GM23338 (cell line): Measurements from ENCODE around the gene HEBP1. TPM values are rescaled to one million over a fixed set of nuclear protein-coding genes. Genes with fewer than 3 reads are reported as not detected.

Source experiments
- ATAC-seq: fragments of 200-7000 bp; cut with Tn5 transposase; 3 replicates; pipeline ENCODE4 v1.9.1; 2020
- DNase-seq: peaks from one replicate; pipeline ENCODE4 v3.0.0-alpha.2; 2015; ENCODE audit warnings: low spot score
- H2AFZ ChIP-seq: fragments of 200-600 bp; sonication (generic); 2 replicates; pipeline ENCODE4 v1.8.0; 2016; ENCODE audit warnings: antibody characterized with exemption, mild to moderate bottlenecking, moderate library complexity
- H3F3A ChIP-seq: fragments of 200-600 bp; sonication (generic); replicated peaks from 2 replicates; pipeline ENCODE4 v1.8.0; 2017; ENCODE audit warnings: antibody characterized with exemption, mixed run types, low read depth
- H3K27ac ChIP-seq: fragments of 200-600 bp; sonication (generic); 2 replicates; pipeline ENCODE4 v1.6.1; 2016; ENCODE audit warnings: low read depth
- H3K27me3 ChIP-seq: fragments of 200-600 bp; sonication (generic); 2 replicates; pipeline ENCODE4 v1.8.0; 2016; ENCODE audit warnings: mild to moderate bottlenecking, mixed run types, moderate library complexity; ENCODE audit not compliant: insufficient read depth
- H3K36me3 ChIP-seq: fragments of 200-600 bp; sonication (generic); 2 replicates; pipeline ENCODE4 v1.8.0; 2016; ENCODE audit warnings: mild to moderate bottlenecking; ENCODE audit not compliant: insufficient read depth
- H3K4me1 ChIP-seq: fragments of 200-600 bp; sonication (generic); 2 replicates; pipeline ENCODE4 v1.8.0; 2016; ENCODE audit warnings: mild to moderate bottlenecking, moderate library complexity; ENCODE audit not compliant: insufficient read depth
- H3K4me2 ChIP-seq: fragments of 200-600 bp; sonication (generic); 2 replicates; pipeline ENCODE4 v1.7.1; 2017; ENCODE audit warnings: mixed run types
- H3K4me3 ChIP-seq: fragments of 200-600 bp; sonication (generic); 2 replicates; pipeline ENCODE4 v1.6.1; 2016; ENCODE audit warnings: mixed run types
- H3K79me2 ChIP-seq: fragments of 200-600 bp; sonication (generic); replicated peaks from 2 replicates; pipeline ENCODE4 v1.8.0; 2017; ENCODE audit warnings: mild to moderate bottlenecking; ENCODE audit not compliant: insufficient read depth
- H3K9me2 ChIP-seq: fragments of 200-600 bp; sonication (generic); 2 replicates; pipeline ENCODE4 v1.8.0; 2017; ENCODE audit not compliant: insufficient read depth
- H4K20me1 ChIP-seq: fragments of 200-600 bp; sonication (generic); replicated peaks from 2 replicates; pipeline ENCODE4 v1.8.0; 2017; ENCODE audit warnings: mild to moderate bottlenecking; ENCODE audit not compliant: insufficient read depth
- H3K27ac Mint-ChIP-seq: 2 replicates; pipeline ENCODE4 v1.8.0; 2020; ENCODE audit warnings: inconsistent platforms, mild to moderate bottlenecking, moderate library complexity, mixed read lengths
- H3K27me3 Mint-ChIP-seq: 3 replicates; pipeline ENCODE4 v1.8.0; 2022; ENCODE audit warnings: low read depth, mild to moderate bottlenecking, moderate library complexity, mixed read lengths, inconsistent platforms; ENCODE audit not compliant: insufficient read depth, poor library complexity
- H3K36me3 Mint-ChIP-seq: 3 replicates; pipeline ENCODE4 v1.8.0; 2021; ENCODE audit warnings: low read depth, mild to moderate bottlenecking, inconsistent platforms, moderate library complexity, mixed read lengths
- H3K4me1 Mint-ChIP-seq: 3 replicates; pipeline ENCODE4 v1.8.0; 2020; ENCODE audit warnings: mild to moderate bottlenecking, inconsistent platforms, mixed read lengths
- H3K4me3 Mint-ChIP-seq: 3 replicates; pipeline ENCODE4 v1.8.0; 2021; ENCODE audit warnings: moderate library complexity, mild to moderate bottlenecking, inconsistent platforms, mixed read lengths
- H3K9me3 Mint-ChIP-seq: 3 replicates; pipeline ENCODE4 v1.8.0; 2020; ENCODE audit warnings: moderate library complexity, mild to moderate bottlenecking, inconsistent platforms, mixed read lengths
- CREB1 ChIP-seq: fragments of 250-450 bp; sonication (Bioruptor Pico); IDR thresholded peaks from 2 replicates; pipeline ENCODE4 v1.5.0; 2020; ENCODE audit warnings: low read depth, mild to moderate bottlenecking, moderate library complexity
- EZH2 ChIP-seq: fragments of 200-600 bp; sonication (generic); IDR thresholded peaks from one replicate; pipeline ENCODE4 v1.8.0; 2017; ENCODE audit warnings: antibody characterized with exemption, mild to moderate bottlenecking, low read depth; ENCODE audit not compliant: unreplicated experiment
- EZH2phosphoT487 ChIP-seq: fragments of 200-600 bp; sonication (generic); IDR thresholded peaks from one replicate; pipeline ENCODE4 v1.8.1; 2018; ENCODE audit warnings: antibody characterized with exemption; ENCODE audit not compliant: unreplicated experiment
- JUNB ChIP-seq: IDR thresholded peaks from one replicate; pipeline ENCODE4 v1.6.1; 2016; ENCODE audit warnings: antibody characterized with exemption; ENCODE audit not compliant: unreplicated experiment
- NANOG ChIP-seq: IDR thresholded peaks from 2 replicates; pipeline ENCODE4 v1.6.1; 2016; ENCODE audit warnings: antibody characterized with exemption, borderline replicate concordance
- POLR2AphosphoS5 ChIP-seq: IDR thresholded peaks from 2 replicates; pipeline ENCODE4 v1.6.1; 2016; ENCODE audit warnings: antibody characterized with exemption, low read depth
- STAT1 ChIP-seq: IDR thresholded peaks from one replicate; pipeline ENCODE4 v1.6.1; 2016; ENCODE audit warnings: antibody characterized with exemption; ENCODE audit not compliant: unreplicated experiment
- ZNF114 ChIP-seq: fragments of 250-450 bp; sonication (Bioruptor Pico); IDR thresholded peaks from 2 replicates; pipeline ENCODE4 v1.5.0; 2020; ENCODE audit warnings: mild to moderate bottlenecking, moderate library complexity
- ZNF331 ChIP-seq: fragments of 250-450 bp; sonication (Bioruptor Pico); IDR thresholded peaks from 2 replicates; pipeline ENCODE4 v1.5.0; 2020; ENCODE audit warnings: low read depth, mild to moderate bottlenecking, moderate library complexity
- polyA plus RNA-seq: library from polyadenylated mRNA; unstranded; fragments of >200 nt; fragmentation: Nextera tagmentation; extraction: Ambion mirVana; gene quantifications from 2 replicates; pipeline ENCODE4 v1.2.1, GENCODE V29; 2016
- total RNA-seq: library from RNA; depleted of rRNA; stranded (reverse); fragments of >200 nt; shearing (Covaris generic); gene quantifications from 2 replicates; pipeline ENCODE4 v1.2.3, GENCODE V29; 2014
- TF ChIP-seq, protein P1 (sequence below): IDR thresholded peaks from one replicate; pipeline ENCODE4 v1.6.1; 2018; ENCODE audit warnings: antibody characterized with exemption; ENCODE audit not compliant: unreplicated experiment
- TF ChIP-seq, protein P2 (sequence below), 2 experiments: fragments of 200-600 bp in 1 of 2; sonication (generic) in 1 of 2; conservative IDR thresholded peaks; 2 replicates each; pipeline versions ENCODE4 v1.5.1 to v1.6.1; 2016 to 2017; ENCODE audit warnings: antibody characterized with exemption in 2 of 2, low read depth in 2 of 2, mild to moderate bottlenecking in 2 of 2, moderate library complexity in 1 of 2
- TF ChIP-seq, protein P3 (sequence below): IDR thresholded peaks from 2 replicates; pipeline ENCODE4 v1.6.1; 2016; ENCODE audit warnings: antibody characterized with exemption

Gene HEBP1
- total and polyA plus RNA-seq, 2 experiments from 2014 or later = 25.2 to 45.1 TPM

DNA sequence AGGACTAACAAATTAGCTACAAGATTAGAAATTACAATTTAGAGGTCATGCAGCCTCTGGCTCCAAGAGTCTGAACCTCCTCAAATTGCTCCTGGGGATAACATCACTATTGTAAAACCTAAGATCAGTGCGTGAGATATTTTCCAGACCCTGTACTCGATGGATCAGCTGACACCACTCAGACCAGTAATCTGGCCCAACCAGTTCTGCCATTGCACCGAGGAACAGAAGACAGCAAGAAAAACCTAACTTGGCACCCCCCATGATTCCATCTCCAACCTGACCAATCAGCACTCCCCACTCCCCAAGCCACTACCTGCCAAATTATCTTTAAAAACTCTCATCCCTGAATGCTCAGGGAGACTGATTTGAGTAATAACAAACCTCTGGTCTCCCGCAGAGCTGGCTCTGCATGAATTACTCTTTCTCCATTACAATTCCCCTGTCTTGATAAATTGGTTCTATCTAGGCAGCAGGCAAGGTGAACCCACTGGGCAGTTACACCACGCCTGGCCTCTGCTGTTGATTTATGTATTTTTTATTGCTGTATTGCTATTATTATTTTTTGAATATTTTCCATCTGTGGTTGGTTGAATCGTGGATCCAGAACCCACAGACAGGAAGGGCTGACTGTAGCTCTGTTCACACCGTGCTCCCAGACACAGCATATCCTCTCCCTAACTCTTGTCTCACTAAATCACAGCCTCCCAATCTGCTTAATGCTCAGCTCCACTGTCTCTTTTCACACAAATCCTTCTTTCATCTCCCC, 9.2 kb downstream of the HEBP1 start (continued):
- TF ChIP-seq, protein P1, sequence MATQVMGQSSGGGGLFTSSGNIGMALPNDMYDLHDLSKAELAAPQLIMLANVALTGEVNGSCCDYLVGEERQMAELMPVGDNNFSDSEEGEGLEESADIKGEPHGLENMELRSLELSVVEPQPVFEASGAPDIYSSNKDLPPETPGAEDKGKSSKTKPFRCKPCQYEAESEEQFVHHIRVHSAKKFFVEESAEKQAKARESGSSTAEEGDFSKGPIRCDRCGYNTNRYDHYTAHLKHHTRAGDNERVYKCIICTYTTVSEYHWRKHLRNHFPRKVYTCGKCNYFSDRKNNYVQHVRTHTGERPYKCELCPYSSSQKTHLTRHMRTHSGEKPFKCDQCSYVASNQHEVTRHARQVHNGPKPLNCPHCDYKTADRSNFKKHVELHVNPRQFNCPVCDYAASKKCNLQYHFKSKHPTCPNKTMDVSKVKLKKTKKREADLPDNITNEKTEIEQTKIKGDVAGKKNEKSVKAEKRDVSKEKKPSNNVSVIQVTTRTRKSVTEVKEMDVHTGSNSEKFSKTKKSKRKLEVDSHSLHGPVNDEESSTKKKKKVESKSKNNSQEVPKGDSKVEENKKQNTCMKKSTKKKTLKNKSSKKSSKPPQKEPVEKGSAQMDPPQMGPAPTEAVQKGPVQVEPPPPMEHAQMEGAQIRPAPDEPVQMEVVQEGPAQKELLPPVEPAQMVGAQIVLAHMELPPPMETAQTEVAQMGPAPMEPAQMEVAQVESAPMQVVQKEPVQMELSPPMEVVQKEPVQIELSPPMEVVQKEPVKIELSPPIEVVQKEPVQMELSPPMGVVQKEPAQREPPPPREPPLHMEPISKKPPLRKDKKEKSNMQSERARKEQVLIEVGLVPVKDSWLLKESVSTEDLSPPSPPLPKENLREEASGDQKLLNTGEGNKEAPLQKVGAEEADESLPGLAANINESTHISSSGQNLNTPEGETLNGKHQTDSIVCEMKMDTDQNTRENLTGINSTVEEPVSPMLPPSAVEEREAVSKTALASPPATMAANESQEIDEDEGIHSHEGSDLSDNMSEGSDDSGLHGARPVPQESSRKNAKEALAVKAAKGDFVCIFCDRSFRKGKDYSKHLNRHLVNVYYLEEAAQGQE = no peak
- TF ChIP-seq, protein P2, sequence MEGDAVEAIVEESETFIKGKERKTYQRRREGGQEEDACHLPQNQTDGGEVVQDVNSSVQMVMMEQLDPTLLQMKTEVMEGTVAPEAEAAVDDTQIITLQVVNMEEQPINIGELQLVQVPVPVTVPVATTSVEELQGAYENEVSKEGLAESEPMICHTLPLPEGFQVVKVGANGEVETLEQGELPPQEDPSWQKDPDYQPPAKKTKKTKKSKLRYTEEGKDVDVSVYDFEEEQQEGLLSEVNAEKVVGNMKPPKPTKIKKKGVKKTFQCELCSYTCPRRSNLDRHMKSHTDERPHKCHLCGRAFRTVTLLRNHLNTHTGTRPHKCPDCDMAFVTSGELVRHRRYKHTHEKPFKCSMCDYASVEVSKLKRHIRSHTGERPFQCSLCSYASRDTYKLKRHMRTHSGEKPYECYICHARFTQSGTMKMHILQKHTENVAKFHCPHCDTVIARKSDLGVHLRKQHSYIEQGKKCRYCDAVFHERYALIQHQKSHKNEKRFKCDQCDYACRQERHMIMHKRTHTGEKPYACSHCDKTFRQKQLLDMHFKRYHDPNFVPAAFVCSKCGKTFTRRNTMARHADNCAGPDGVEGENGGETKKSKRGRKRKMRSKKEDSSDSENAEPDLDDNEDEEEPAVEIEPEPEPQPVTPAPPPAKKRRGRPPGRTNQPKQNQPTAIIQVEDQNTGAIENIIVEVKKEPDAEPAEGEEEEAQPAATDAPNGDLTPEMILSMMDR (conservative IDR thresholded peaks at IDR 0.05; ENCODE audit: low read depth in 2 of 2) = no peak
- TF ChIP-seq EZH2phosphoT487 (no peak), EZH2 (no peak), STAT1 (no peak), ZNF114 (CRISPR knock-in tag) (no peak), JUNB (no peak), ZNF331 (no peak), POLR2AphosphoS5 (no peak), CREB1 (CRISPR knock-in tag) (no peak)

DNA sequence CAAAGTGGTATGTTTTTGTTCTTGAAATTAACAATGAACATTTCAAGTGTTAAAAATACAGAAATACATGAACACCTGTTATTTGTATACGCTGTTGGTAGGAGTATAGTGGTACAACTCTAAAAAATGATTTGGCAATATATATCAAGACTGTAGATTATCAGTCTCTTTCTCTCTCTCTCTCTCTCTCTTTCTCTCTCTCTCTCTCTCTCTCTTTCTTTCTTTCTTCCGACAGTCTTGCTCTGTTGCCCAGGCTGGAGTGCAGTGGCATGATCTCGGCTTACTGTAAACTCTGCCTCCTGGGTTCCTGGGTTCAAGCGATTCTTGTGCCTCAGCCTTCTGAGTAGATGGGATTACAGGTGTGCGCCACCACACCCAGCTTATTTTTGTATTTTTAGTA, 12.6 kb downstream of the HEBP1 start:
- DNase-seq = no peak
- TF ChIP-seq NANOG = no peak
- TF ChIP-seq JUNB = no peak
- no peak for TF ChIP-seq ZNF331
- TF ChIP-seq, protein P2 (conservative IDR thresholded peaks at IDR 0.05; ENCODE audit: low read depth in 2 of 2) = no peak
- TF ChIP-seq, protein P3, sequence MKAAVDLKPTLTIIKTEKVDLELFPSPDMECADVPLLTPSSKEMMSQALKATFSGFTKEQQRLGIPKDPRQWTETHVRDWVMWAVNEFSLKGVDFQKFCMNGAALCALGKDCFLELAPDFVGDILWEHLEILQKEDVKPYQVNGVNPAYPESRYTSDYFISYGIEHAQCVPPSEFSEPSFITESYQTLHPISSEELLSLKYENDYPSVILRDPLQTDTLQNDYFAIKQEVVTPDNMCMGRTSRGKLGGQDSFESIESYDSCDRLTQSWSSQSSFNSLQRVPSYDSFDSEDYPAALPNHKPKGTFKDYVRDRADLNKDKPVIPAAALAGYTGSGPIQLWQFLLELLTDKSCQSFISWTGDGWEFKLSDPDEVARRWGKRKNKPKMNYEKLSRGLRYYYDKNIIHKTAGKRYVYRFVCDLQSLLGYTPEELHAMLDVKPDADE = no peak
- TF ChIP-seq, protein P1 = no peak
- TF ChIP-seq EZH2 = no peak
- TF ChIP-seq STAT1 = no peak
- TF ChIP-seq POLR2AphosphoS5 = no peak
- TF ChIP-seq EZH2phosphoT487 = no peak
- no peak for TF ChIP-seq CREB1 (CRISPR knock-in tag)

More for the DNA sequence above, 12.6 kb downstream of the HEBP1 start:
- no peak overlapping the region for H3K27ac ChIP-seq
- Mint-ChIP-seq H3K36me3 (peaks cover 32% of the 10 kb centered on the region), H3K4me1 (peaks cover 35% of the 10 kb centered on the region), H3K9me3 (no peaks in the 10 kb centered on the region), H3K27ac (no peak overlapping the region), H3K27me3 (no peaks in the 10 kb centered on the region), H3K4me3 (no peak overlapping the region)
- H3K79me2 ChIP-seq = 0 out of 2 replicates have a peak, but pooled peaks cover 6% of the 10 kb centered on the region
- H2AFZ ChIP-seq = no peak overlapping the region
- no peak for ATAC-seq
- peaks cover 18% of the 10 kb centered on the region; the same call in 1 of the 2 replicates for H3K36me3 ChIP-seq
- no peaks in the 10 kb centered on the region for H3K9me2 ChIP-seq
- peaks cover 19% of the 10 kb centered on the region for H3K4me1 ChIP-seq
- no peak overlapping the region for H3K4me3 ChIP-seq
- H3K27me3 ChIP-seq = no peaks in the 10 kb centered on the region
- no peaks in the 10 kb centered on the region for H3F3A ChIP-seq
- no peaks in the 10 kb centered on the region; the same call in 1 of the 2 replicates for H4K20me1 ChIP-seq
- no peak overlapping the region for H3K4me2 ChIP-seq
